AG09319 (cell line): ENCODE data around the gene PLD5.
"Not testable (repeated sequence)": the region's sequence is repeated elsewhere in the genome, so short reads cannot be mapped to it uniquely, and the experiment has no call there.

Source experiments
- DNase-seq: peaks from one replicate; pipeline ENCODE4 v3.0.0-alpha.2; 2010; ENCODE audit warnings: low read depth; ENCODE audit errors: extremely low read depth
- TF ChIP-seq, protein P1 (sequence below): IDR thresholded peaks from 2 replicates; pipeline ENCODE4 v1.5.1; 2011; ENCODE audit warnings: low read depth, mild to moderate bottlenecking, inconsistent platforms, low read length, moderate library complexity

PLD5 gene

DNA sequence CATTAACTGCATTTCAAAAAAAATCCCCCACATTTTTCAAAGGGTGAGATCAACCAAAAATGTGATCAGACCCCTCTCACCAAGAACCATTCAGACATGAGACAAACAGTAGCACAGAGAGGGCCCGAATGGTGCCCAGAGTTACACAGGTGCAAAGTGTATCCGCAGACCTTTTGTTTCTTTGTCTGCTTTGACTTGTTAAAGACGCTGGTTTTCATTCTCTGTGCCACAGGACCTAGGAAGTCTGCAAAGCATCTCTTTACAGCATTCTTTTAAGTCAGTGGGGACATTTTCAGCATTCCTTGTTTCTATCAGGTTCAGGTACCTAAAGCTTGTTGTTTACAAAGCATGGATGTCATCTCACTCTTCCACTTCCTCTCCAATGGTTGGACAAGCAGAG is 438.4 kb downstream of the PLD5 start:
- TF ChIP-seq, protein P1, sequence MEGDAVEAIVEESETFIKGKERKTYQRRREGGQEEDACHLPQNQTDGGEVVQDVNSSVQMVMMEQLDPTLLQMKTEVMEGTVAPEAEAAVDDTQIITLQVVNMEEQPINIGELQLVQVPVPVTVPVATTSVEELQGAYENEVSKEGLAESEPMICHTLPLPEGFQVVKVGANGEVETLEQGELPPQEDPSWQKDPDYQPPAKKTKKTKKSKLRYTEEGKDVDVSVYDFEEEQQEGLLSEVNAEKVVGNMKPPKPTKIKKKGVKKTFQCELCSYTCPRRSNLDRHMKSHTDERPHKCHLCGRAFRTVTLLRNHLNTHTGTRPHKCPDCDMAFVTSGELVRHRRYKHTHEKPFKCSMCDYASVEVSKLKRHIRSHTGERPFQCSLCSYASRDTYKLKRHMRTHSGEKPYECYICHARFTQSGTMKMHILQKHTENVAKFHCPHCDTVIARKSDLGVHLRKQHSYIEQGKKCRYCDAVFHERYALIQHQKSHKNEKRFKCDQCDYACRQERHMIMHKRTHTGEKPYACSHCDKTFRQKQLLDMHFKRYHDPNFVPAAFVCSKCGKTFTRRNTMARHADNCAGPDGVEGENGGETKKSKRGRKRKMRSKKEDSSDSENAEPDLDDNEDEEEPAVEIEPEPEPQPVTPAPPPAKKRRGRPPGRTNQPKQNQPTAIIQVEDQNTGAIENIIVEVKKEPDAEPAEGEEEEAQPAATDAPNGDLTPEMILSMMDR = no peak
- DNase-seq = no peak

DNA sequence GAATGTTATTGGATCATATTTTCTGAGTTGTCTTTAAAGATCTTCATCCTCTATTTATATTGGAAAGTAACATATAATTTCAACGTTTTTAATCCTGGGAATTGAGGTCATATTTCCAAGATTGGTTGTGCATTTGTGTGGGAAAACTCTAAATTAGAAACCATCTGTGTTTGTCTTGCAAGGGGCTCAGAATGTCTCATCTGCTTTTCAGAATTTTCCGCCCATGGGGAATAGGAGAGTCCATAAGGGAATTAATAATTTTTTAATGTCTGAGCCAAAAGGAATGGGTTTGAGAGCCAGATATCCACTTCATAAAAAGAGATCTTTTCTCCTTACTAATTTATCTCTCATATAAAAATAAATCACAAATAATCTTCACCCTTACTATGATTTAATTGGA is 440.8 kb downstream of the PLD5 start:
- TF ChIP-seq, protein P1 = no peak
- no peak for DNase-seq

DNA sequence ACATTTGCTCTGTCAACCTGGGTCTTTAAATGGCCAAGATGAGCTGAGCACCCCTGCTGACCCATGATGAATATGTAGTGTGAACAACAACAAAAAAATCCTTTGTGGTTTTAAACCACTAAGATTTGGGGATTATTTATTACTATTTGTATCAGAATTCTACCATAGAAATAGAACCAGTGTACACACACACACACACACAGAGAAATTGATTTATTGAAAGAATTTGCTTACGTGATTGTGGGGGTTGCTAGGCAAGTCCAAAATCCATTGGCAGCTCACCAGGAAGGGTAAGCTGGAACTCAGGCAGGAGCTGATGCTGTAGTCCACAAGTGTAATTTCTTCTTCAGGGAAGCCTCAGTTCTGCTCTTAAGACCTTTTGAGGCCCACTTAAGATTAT is 443.1 kb downstream of the PLD5 start:
- TF ChIP-seq, protein P1 = no peak
- DNase-seq = no peak

DNA sequence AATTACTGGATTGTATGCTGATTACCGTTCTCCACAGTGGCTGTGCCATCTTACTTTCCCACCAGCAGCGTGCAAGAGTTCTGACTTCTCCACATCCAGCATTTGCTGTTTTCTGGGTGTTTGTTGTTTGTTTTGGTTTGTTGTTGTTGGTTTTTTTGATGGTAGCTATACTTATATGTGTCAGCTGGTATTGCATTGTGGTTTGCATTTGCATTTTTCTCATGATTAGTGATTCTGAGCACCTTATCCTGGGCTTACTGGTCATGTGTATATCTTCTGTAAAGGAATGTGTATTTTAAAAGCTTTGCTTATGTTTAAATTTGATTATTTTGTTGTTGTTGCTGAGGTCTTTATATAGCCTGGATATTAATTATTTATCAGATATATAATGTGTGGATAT is 458.7 kb downstream of the PLD5 start:
- TF ChIP-seq, protein P1 = no peak
- no peak for DNase-seq

DNA sequence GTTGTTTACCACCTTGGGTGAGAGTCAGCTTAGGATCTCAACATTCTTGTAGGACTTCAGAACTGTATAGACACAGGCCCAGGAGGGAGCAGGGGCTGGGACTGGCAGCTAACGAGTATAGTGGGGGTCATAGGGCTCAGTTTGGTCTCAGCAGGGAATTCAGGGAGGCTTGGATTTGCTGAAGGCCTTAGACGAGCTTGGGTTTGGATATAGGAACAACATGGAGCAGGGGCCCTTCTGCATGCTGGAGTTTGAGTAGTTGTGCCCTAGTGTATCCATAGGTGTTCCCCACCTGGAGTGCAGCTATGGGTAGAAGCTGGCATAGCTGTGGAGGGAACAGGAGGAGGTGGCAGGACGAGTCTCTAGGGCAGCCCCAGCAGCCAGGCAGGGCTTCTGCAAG is 462.2 kb downstream of the PLD5 start:
- DNase-seq = no peak
- TF ChIP-seq, protein P1 = no peak

DNA sequence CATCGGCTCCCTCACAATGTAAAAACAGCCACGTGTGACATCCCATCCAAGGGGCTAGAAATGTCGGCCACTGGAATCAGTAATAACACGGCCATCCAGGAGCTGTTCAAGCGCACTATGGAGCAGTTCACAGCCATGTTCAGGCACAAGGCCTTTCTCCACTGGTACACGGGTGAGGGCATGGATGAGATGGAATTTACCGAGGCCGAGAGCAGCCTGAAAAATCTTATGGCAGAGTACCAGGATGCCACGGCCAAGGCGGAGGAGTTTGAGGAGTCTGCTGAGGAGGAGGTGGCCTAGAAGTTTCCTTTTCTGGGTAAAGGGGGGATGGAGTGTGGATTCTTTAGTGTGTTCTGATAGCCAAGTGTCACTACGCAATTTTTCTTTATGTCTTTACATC is 464.5 kb downstream of the PLD5 start:
- DNase-seq = no peak
- TF ChIP-seq, protein P1 = no peak

DNA sequence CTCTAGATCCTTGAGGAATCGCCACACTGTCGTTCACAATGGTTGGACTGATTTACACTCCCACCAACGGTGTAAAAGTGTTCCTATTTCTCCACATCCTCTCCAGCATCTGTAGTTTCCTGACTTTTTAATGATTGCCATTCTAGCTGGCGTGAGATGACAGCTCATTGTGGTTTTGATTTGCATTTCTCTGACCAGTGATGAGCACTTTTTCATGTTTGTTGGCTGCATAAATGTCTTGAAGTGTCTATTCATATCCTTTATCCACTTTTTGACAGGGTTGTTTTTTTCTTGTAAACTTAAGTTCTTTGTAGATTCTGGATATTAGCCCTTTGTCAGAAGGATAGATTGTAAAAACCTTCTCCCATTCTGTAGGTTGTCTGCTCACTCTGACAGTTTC is 465.9 kb downstream of the PLD5 start:
- DNase-seq = not testable (repeated sequence)

DNA sequence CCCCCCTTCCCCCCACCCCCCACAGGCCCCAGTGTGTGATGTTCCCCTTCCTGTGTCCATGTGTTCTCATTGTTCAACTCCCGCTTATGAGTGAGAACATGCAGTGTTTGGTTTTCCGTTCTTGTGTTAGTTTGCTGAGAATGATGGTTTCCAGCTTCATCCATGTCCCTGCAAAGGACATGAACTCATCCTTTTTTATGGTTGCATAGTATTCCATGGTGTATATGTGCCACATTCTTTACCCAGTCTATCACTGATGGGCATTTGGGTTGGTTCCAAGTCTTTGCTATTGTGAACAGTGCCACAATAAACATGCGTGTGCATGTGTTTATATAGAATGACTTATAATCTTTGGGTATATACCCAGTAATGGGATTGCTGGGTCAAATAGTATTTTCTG is 466.3 kb downstream of the PLD5 start:
- not testable (repeated sequence) for DNase-seq

DNA sequence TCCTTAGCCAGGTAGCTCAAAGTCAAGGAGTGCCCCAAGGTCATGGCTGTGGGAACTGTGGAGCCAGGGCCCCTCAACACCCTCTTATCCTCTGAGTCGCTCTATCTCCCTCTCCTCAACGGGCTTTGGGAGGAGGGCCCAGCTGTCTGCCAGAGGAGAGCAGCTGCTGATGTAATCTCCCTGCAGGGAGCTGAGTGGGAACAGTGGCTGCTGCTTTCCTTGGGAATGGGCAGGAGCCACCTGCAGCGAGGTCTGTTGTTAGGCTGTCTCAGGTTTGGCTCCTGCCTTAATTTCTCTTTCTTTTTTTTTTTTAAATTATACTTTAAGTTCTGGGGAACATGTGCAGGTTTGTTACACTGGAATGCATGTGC is 466.8 kb downstream of the PLD5 start:
- TF ChIP-seq, protein P1 = no peak
- DNase-seq = no peak
